Measurements from ENCODE around the gene SYMPK. TPM values are rescaled to one million over a fixed set of nuclear protein-coding genes. Genes with fewer than 3 reads are reported as not detected.

SYMPK gene
- total RNA-seq, 1 donor from 2014 or later = 70.0 TPM

DNA sequence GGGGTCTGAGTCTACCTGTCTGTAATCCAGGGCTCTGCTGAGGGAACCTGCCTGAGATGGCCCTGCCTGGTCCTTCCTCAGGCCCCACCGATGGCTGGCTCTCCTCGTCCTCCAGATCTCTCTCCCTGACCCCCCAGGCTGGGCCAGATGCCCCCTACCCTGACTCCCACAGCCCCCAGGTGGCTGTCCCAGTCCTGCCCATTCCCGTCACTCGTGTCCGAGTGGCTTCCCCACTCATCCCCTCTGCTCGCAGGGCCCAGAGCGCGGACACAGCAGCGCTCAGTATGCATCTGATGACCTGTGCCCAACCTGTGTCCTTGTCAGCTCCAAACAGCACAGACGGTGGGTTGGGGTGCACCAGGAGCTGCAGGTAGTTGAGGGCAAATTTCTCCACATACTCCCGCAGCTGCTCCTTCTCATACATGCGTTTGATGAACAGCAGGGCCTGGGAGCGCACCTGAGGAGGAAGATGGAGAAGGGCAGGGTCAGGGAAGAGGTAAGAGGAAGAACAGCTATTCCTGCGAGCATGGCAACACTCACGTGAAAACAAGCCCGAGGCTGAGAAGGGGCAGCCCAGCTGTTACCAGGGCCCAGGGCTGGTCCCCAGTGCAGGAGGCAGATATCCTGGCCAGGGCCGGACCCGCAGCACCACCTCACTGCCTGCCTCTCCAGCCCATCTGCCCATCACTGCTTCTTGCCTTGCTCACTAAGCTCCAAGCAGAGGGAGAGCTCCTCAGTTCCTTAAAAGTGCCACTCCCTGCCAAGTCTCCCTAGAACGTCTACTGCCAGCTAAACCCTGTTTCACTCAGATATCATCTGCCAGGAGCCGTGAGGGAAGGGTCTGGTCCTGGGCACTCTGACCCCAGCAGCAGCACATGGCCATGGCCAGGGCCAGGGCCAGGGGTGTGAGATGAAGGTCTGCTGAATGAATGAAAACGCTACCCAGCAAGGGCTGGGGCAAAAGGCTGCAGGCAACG, 36.7 kb downstream of the SYMPK start:
- DNase-seq (ENCODE audit: low read depth) = no peak
- H3K36me3 Mint-ChIP-seq (ENCODE audit: low read depth, unreplicated experiment) = peaks cover 23% of the 10 kb centered on the region
- H3K4me1 Mint-ChIP-seq (ENCODE audit: low read depth, unreplicated experiment) = no peaks in the 10 kb centered on the region
- H3K9ac ChIP-seq (ENCODE audit: low read length) = no peak overlapping the region
- no peaks in the 10 kb centered on the region for H3K4me1 ChIP-seq (ENCODE audit: insufficient read depth, low read length)
- no peaks in the 10 kb centered on the region for H3K9me3 Mint-ChIP-seq (ENCODE audit: unreplicated experiment)
- no peaks in the 10 kb centered on the region for H3K79me2 ChIP-seq (ENCODE audit: insufficient read depth, low read length)
- no peaks in the 10 kb centered on the region for H3K27me3 ChIP-seq (ENCODE audit: insufficient read depth, low read length)
- peaks cover 8% of the 10 kb centered on the region for H4K20me1 ChIP-seq (ENCODE audit: insufficient read depth, low read length)
- peaks cover 33% of the 10 kb centered on the region for H3K36me3 ChIP-seq (ENCODE audit: insufficient read depth, low read length)
- no peak overlapping the region for H3K27ac ChIP-seq (ENCODE audit: low read depth, low read length)
- no peaks in the 10 kb centered on the region for H3K9me3 ChIP-seq (ENCODE audit: insufficient read depth, low read depth, low read length)
- no peak for FAIRE-seq
- H2AFZ ChIP-seq (ENCODE audit: low read depth, low read length) = no peak overlapping the region
- H3K4me2 ChIP-seq (ENCODE audit: low read length) = no peak overlapping the region
- no peak overlapping the region for H3K27ac Mint-ChIP-seq (ENCODE audit: unreplicated experiment)
- no peak overlapping the region for H3K4me3 ChIP-seq (ENCODE audit: insufficient read depth, low read depth, low read length)
- no peaks in the 10 kb centered on the region for H3K27me3 Mint-ChIP-seq (ENCODE audit: low read depth, unreplicated experiment)
- TF ChIP-seq EZH2 (IDR thresholded peaks at IDR 0.05; ENCODE audit: insufficient read depth, low read length) = no peak
- TF ChIP-seq CTCF (IDR thresholded peaks at IDR 0.05; ENCODE audit: insufficient read depth, low read depth, low read length) = no peak
- H3K4me3 Mint-ChIP-seq (ENCODE audit: unreplicated experiment) = no peak overlapping the region

GRCh38 chr19:45825263-45825605, 37.7 kb downstream of the SYMPK start:
- TF ChIP-seq CTCF (IDR thresholded peaks at IDR 0.05; ENCODE audit: insufficient read depth, low read depth, low read length) (no peak), EZH2 (IDR thresholded peaks at IDR 0.05; ENCODE audit: insufficient read depth, low read length) (no peak)
- H3K36me3 ChIP-seq (ENCODE audit: insufficient read depth, low read length) = peaks cover 35% of the 10 kb centered on the region
- peaks cover 6% of the 10 kb centered on the region for H4K20me1 ChIP-seq (ENCODE audit: insufficient read depth, low read length)
- peaks cover 24% of the 10 kb centered on the region for H3K36me3 Mint-ChIP-seq (ENCODE audit: low read depth, unreplicated experiment)
- H3K4me3 ChIP-seq (ENCODE audit: insufficient read depth, low read depth, low read length) = no peak overlapping the region
- FAIRE-seq = no peak
- H3K4me1 Mint-ChIP-seq (ENCODE audit: low read depth, unreplicated experiment) = no peaks in the 10 kb centered on the region
- no peak overlapping the region for H3K9ac ChIP-seq (ENCODE audit: low read length)
- no peak overlapping the region for H3K27ac ChIP-seq (ENCODE audit: low read depth, low read length)
- no peaks in the 10 kb centered on the region for H3K79me2 ChIP-seq (ENCODE audit: insufficient read depth, low read length)
- no peak overlapping the region for H2AFZ ChIP-seq (ENCODE audit: low read depth, low read length)
- H3K9me3 Mint-ChIP-seq (ENCODE audit: unreplicated experiment) = no peaks in the 10 kb centered on the region
- H3K9me3 ChIP-seq (ENCODE audit: insufficient read depth, low read depth, low read length) = no peaks in the 10 kb centered on the region
- H3K4me1 ChIP-seq (ENCODE audit: insufficient read depth, low read length) = no peaks in the 10 kb centered on the region
- H3K4me3 Mint-ChIP-seq (ENCODE audit: unreplicated experiment) = no peak overlapping the region
- no peaks in the 10 kb centered on the region for H3K27me3 Mint-ChIP-seq (ENCODE audit: low read depth, unreplicated experiment)
- no peak overlapping the region for H3K4me2 ChIP-seq (ENCODE audit: low read length)
- no peak overlapping the region for H3K27ac Mint-ChIP-seq (ENCODE audit: unreplicated experiment)
- no peak for DNase-seq (ENCODE audit: low read depth)
- no peaks in the 10 kb centered on the region for H3K27me3 ChIP-seq (ENCODE audit: insufficient read depth, low read length)
